ENCODE data around the gene EGFL6.

GRCh38 chrX:13590207-13590606, 20.8 kb downstream of the EGFL6 start:
- no peak for TF ChIP-seq HNF4A (CRISPR knock-in tag; IDR thresholded peaks at IDR 0.05)
- TF ChIP-seq NFE2L2 (IDR thresholded peaks at IDR 0.05; ENCODE audit: low read length) = no peak
- no peak for TF ChIP-seq POLR2A (IDR thresholded peaks at IDR 0.05; ENCODE audit: insufficient read depth in 1 of 2, low read depth in 2 of 2, low read length in 2 of 2)
- no peak for TF ChIP-seq TAF1 (CRISPR knock-in tag; IDR thresholded peaks at IDR 0.05)
